ENCODE measurements around the gene GRID1. TPM values are rescaled to one million over a fixed set of nuclear protein-coding genes. Genes with fewer than 3 reads are reported as not detected.

GRID1 gene
- polyA plus RNA-seq, 1 of the 3 experiments (the other 2 are of a cell fraction): 0.13 TPM

DNA sequence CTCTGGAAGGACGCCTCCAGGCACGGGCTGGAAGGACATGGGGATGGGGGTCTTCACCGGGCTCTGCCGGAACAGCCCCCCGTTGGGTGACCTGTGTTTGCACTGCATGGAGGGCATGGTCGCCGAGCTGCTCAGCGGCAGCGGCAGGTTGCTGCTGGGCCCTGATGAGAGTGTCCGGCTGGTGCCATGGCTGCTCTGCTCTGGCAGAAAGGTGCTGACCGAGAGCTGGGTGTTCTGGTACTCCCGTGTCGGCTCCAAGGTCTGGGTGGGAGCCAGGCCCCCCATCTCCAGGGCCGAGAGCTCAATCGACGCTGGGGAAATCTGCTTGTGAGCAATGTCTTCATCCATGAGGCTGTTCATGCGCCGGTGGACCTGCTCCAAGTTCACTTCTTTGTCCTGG, 764.3 kb downstream of the GRID1 start:
- H3F3A ChIP-seq (replicated peaks; ENCODE audit: insufficient read depth): no peaks in the 10 kb centered on the region
- H3K4me1 ChIP-seq (ENCODE audit: control insufficient read depth in 1 of 2, insufficient read depth in 2 of 2, low read depth in 1 of 2, low read length in 1 of 2): no peaks in the 10 kb centered on the region
- no peak overlapping the region for H2AFZ ChIP-seq (ENCODE audit: low read depth)
- H3K4me3 ChIP-seq (ENCODE audit: low read depth in 2 of 2, low read length in 1 of 2): no peak overlapping the region
- no peak overlapping the region for H3K27ac ChIP-seq (ENCODE audit: low read depth in 2 of 2, low read length in 1 of 2)
- CTCF ChIA-PET: no interaction called here
- no peaks in the 10 kb centered on the region for H3K27me3 ChIP-seq (ENCODE audit: insufficient read depth)
- no peaks in the 10 kb centered on the region for H4K20me1 ChIP-seq (ENCODE audit: insufficient read depth)
- TF ChIP-seq, protein P1, sequence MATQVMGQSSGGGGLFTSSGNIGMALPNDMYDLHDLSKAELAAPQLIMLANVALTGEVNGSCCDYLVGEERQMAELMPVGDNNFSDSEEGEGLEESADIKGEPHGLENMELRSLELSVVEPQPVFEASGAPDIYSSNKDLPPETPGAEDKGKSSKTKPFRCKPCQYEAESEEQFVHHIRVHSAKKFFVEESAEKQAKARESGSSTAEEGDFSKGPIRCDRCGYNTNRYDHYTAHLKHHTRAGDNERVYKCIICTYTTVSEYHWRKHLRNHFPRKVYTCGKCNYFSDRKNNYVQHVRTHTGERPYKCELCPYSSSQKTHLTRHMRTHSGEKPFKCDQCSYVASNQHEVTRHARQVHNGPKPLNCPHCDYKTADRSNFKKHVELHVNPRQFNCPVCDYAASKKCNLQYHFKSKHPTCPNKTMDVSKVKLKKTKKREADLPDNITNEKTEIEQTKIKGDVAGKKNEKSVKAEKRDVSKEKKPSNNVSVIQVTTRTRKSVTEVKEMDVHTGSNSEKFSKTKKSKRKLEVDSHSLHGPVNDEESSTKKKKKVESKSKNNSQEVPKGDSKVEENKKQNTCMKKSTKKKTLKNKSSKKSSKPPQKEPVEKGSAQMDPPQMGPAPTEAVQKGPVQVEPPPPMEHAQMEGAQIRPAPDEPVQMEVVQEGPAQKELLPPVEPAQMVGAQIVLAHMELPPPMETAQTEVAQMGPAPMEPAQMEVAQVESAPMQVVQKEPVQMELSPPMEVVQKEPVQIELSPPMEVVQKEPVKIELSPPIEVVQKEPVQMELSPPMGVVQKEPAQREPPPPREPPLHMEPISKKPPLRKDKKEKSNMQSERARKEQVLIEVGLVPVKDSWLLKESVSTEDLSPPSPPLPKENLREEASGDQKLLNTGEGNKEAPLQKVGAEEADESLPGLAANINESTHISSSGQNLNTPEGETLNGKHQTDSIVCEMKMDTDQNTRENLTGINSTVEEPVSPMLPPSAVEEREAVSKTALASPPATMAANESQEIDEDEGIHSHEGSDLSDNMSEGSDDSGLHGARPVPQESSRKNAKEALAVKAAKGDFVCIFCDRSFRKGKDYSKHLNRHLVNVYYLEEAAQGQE (IDR thresholded peaks at IDR 0.05; ENCODE audit: low read depth, low read length): no peak
- TF ChIP-seq, protein P2, sequence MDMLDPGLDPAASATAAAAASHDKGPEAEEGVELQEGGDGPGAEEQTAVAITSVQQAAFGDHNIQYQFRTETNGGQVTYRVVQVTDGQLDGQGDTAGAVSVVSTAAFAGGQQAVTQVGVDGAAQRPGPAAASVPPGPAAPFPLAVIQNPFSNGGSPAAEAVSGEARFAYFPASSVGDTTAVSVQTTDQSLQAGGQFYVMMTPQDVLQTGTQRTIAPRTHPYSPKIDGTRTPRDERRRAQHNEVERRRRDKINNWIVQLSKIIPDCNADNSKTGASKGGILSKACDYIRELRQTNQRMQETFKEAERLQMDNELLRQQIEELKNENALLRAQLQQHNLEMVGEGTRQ (IDR thresholded peaks at IDR 0.05; ENCODE audit: borderline replicate concordance, low read depth, low read length): no peak
- TF ChIP-seq FOXJ3 (CRISPR knock-in tag; IDR thresholded peaks at IDR 0.05): no peak
- TF ChIP-seq SIN3A (IDR thresholded peaks at IDR 0.05; ENCODE audit: borderline replicate concordance, low read depth, low read length): no peak
- no peak for TF ChIP-seq YY1 (IDR thresholded peaks at IDR 0.05; ENCODE audit: low read depth)
- TF ChIP-seq GATA2 (CRISPR knock-in tag; IDR thresholded peaks at IDR 0.05): no peak
- no peak for TF ChIP-seq RXRA (IDR thresholded peaks at IDR 0.05; ENCODE audit: borderline replicate concordance, low read depth)
- POLR2A ChIA-PET: no interaction called here
- H3K36me3 ChIP-seq (replicated peaks in 1 of 2; ENCODE audit: control insufficient read depth in 1 of 2, insufficient read depth in 2 of 2, low read length in 1 of 2): no peaks in the 10 kb centered on the region
- no peaks in the 10 kb centered on the region for H3K9me3 ChIP-seq
- no peak for DNase-seq
- 40% methylated on average over 1 of the region's 18 CpGs for WGBS (ENCODE audit: low lambda C conversion rate)
- no peak overlapping the region for H3K4me2 ChIP-seq
- H3K9ac ChIP-seq: no peak overlapping the region
- no peaks in the 10 kb centered on the region for H3K9me2 ChIP-seq
- H3K79me2 ChIP-seq (ENCODE audit: insufficient read depth): no peaks in the 10 kb centered on the region

DNA sequence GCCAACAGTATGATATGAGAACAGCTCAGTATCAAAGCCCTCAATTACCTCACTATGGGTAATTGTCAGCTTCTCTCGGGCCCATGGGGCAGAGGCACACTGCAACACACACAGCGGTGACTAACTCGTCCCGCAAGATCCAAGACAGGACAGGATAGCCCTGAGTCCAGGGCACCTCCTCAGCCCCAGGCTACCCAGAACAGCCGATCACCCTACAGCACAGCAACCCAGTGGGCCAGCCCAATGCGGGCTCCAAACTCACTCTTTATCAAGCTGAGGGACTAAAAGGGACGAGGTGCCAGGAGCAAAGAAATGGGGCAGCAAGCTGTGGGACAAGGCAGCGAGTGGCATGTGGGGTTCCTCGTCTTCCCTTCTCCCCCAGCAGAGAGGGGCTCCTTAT, 765.1 kb downstream of the GRID1 start:
- H4K20me1 ChIP-seq (ENCODE audit: insufficient read depth): no peaks in the 10 kb centered on the region
- no peak overlapping the region for H2AFZ ChIP-seq (ENCODE audit: low read depth)
- no peak for TF ChIP-seq YY1 (IDR thresholded peaks at IDR 0.05; ENCODE audit: low read depth)
- TF ChIP-seq FOXM1 (IDR thresholded peaks at IDR 0.05; ENCODE audit: low read depth): no peak
- TF ChIP-seq EZH2phosphoT487 (IDR thresholded peaks at IDR 0.05; ENCODE audit: borderline replicate concordance, low read depth): no peak
- no peak for TF ChIP-seq SMC3 (IDR thresholded peaks at IDR 0.05; ENCODE audit: low read depth, low read length)
- TF ChIP-seq, protein P2 (IDR thresholded peaks at IDR 0.05; ENCODE audit: borderline replicate concordance, low read depth, low read length): no peak
- no peak for TF ChIP-seq TAF1 (IDR thresholded peaks at IDR 0.05; ENCODE audit: borderline replicate concordance, low read depth, low read length)
- no peak for TF ChIP-seq FOXJ3 (CRISPR knock-in tag; IDR thresholded peaks at IDR 0.05)
- TF ChIP-seq POLR2AphosphoS5 (IDR thresholded peaks at IDR 0.05; ENCODE audit: low read depth, low read length): no peak
- TF ChIP-seq GABPA (IDR thresholded peaks at IDR 0.05; ENCODE audit: low read depth): no peak
- no peak for TF ChIP-seq RFX5 (IDR thresholded peaks at IDR 0.05; ENCODE audit: low read length)
- TF ChIP-seq EP300 (IDR thresholded peaks at IDR 0.05; ENCODE audit: borderline replicate concordance in 1 of 2, low read depth in 1 of 2, low read length in 1 of 2): no peak
- no peak for TF ChIP-seq RXRA (IDR thresholded peaks at IDR 0.05; ENCODE audit: borderline replicate concordance, low read depth)
- no peak for TF ChIP-seq TEAD4 (IDR thresholded peaks at IDR 0.05; ENCODE audit: borderline replicate concordance, insufficient read depth)
- TF ChIP-seq RCOR1 (IDR thresholded peaks at IDR 0.05; ENCODE audit: low read length): no peak
- TF ChIP-seq, protein P3, sequence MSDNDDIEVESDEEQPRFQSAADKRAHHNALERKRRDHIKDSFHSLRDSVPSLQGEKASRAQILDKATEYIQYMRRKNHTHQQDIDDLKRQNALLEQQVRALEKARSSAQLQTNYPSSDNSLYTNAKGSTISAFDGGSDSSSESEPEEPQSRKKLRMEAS (IDR thresholded peaks at IDR 0.05; ENCODE audit: low read depth): no peak
- no peaks in the 10 kb centered on the region for H3K4me1 ChIP-seq (ENCODE audit: control insufficient read depth in 1 of 2, insufficient read depth in 2 of 2, low read depth in 1 of 2, low read length in 1 of 2)
- ChIA-PET POLR2A (no interaction called here), CTCF (no interaction called here)
- no peak for DNase-seq
- 36% methylated on average over 7 of the region's 9 CpGs for WGBS (ENCODE audit: low lambda C conversion rate)
- no peak overlapping the region for H3K27ac ChIP-seq (ENCODE audit: low read depth in 2 of 2, low read length in 1 of 2)
- H3F3A ChIP-seq (replicated peaks; ENCODE audit: insufficient read depth): no peaks in the 10 kb centered on the region
- no peaks in the 10 kb centered on the region for H3K9me2 ChIP-seq
- no peaks in the 10 kb centered on the region for H3K27me3 ChIP-seq (ENCODE audit: insufficient read depth)
- no peaks in the 10 kb centered on the region for H3K79me2 ChIP-seq (ENCODE audit: insufficient read depth)
- H3K9me3 ChIP-seq: no peaks in the 10 kb centered on the region
- no peaks in the 10 kb centered on the region for H3K36me3 ChIP-seq (replicated peaks in 1 of 2; ENCODE audit: control insufficient read depth in 1 of 2, insufficient read depth in 2 of 2, low read length in 1 of 2)
- H3K4me3 ChIP-seq (ENCODE audit: low read depth in 2 of 2, low read length in 1 of 2): no peak overlapping the region
- H3K4me2 ChIP-seq: no peak overlapping the region
- H3K9ac ChIP-seq: no peak overlapping the region
